Fibroblast of skin of scalp (primary cell): ENCODE data around the gene LRMDA.
"Not testable (repeated sequence)": the region's sequence is repeated elsewhere in the genome, so short reads cannot be mapped to it uniquely, and the experiment has no call there.

Experiments used
- DNase-seq: peaks from one replicate; pipeline ENCODE4 v3.0.0-alpha.2; 2013

Gene LRMDA

DNA sequence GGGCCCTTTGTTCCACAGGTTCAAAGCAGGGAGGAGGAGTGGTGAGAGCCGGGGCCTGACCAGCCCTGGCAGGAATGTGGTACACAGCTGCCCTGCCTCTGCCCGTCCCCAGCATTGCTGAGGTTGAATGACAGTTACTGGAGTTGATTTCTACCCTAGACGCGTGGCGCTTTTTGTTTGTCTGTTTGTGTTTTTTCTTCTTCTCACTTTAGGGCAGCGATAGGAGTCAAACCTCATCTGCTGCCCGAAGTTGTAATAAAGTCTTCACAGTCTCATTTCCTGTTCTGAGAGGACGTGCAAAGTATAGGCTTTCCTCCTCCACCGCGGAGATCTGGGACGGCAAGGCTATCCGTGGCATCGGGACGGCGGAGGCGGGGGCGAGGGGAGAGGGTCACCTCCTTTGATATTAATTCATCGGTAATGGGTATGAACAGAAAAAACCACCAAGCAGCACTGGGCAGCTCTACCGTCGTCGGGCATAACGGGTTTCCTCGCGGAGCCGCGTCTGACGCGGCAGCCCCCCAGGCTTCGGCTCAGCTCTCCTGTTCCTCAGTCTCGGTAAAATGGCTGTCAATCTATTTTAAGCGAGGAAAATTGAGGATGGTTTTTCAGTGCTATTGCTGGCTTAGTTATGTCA lies 160.8 kb downstream of the LRMDA start:
- DNase-seq = no peak

DNA sequence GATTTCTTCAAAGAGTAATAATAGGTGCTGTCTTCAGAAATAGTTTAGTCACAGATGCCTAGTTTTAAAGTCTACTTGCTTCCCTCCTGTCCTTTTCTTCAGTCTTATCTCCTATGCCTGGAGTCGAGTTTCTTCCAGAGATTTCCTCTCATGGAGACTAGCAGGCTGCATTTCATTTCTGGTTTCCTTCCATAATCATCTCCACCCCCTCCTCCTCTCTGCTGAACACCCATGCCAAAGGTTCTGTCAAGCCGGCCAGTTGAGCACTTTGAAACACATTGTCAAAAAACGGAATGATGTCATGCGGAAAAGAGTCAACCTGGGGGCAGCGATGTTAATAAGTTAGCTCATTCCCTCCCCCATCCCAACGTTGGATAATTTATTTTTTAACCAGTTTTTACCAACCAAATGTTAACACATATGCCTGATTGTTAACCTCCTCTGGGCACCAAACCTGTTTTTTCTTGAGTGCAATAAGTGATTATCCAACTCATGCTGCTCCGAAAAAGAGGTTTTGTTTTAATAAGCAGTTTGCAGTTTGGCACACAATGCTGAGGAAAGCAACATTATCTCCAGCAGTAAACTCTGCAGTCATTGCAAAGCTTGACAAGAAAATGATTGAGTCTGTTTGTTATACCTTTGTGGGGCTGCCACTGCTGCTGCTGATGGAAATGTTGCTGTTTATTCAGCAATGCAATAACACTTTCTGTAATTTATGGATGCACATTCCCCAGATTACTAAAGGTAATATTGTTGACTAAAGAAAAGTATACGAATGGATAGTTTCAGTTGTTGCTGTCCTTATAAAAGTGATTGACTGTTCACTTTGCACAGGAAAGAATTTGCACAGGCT lies 161.6 kb downstream of the LRMDA start:
- no peak for DNase-seq

DNA sequence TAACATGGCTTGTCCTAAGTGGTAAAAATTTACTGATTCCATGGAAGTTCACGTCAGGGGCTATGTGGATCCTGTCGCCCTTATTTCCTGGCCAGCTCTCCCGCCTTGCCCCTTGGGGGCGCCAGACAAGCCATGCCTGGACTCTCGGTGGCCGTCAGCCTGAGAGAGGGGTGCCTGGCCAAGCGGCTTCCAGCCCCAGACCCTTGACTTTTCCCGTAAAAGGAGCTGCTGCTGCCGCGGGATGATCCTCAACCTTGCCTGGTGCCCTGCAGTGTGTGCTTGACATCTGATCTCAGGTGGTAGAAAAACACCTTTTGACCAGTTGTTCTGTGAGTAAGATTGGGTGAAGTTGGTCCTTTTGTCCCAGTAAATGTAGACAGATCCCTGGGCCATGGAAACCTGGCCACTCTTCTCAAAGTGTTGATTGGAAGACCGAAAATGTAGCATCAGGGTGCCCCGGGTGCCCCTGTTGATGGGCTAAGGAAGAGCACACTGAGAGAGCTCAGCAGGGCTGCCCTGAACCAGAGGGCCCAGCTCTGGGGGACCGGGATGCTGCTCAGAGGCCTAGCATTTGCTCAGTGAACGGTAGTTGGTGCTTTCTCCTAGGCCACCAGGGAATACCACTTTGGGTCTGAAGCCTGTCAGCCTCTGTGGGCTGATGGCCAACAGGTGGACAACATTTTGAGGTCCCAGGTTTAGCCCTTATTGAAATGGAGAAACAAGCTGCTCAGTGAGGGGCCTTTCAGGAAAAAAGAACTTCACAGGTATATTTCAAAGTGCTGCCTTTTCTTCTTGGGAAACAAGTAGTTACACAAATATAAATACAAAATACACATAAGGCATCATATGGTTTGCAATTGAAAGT lies 162.5 kb downstream of the LRMDA start:
- DNase-seq = no peak

DNA sequence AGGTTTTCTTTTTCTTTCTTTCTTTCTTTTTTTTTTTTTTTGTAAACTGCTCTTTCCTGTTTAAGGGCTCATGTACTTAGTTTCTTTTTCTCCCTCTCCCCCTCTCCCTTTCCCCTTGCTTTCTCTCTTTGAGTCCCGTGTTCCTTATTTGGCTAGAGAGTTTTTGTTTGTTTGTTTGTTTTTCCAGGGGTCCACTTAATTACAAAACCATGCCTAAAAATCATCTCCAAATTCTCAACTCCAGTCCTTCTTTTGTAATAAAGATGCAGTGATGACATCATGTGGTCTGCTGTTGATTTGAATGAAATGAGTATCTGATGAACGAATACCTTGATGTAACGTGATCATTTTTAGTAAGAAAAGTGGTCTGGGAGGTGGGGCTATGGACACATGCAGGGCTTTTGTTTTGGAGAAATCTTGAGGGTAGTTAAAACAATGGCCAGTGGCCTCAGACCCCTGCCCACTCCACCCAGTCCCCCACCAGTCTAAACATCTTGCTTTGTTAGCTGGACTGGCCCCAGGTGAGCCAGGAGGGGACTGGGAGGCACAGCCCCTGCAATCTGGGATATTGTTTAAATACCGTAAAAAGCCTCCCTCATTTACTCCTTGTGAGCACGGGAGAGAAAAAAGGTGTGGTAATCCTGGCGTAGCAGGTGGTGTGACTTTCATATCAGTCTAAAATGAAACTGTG lies 165.7 kb downstream of the LRMDA start:
- DNase-seq = no peak

DNA sequence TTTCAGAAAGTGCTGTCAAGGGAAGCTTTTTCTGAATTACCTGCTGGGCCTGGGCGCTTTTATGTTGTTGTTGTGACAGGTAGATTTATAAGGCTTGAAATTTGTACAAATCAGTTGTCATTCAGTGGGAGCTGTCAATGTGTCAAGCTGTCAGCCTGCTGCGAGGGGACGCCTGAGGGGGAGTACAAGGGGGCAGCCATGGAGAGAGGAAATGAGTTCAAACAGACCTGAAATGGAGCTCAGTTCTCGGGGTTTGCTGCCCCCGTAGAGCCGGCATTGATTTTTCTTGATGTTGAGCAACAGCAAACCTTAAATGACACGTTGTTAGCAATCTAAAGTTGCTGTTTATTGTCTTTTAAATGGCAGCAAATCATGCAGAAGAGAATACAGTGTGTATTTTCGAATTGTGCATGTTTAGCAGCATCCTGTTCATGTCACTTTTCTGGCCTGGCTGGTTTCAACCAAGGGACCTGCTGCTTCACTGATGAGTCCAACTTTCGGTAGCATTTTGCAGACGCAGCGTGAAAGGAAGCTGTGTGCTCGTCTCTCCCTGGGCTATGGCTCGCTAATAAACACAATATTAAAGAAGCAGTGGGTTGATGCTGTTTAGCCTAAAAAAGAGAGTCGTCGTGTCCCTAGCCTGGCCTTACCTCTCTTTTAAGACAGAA lies 166.5 kb downstream of the LRMDA start:
- no peak for DNase-seq

DNA sequence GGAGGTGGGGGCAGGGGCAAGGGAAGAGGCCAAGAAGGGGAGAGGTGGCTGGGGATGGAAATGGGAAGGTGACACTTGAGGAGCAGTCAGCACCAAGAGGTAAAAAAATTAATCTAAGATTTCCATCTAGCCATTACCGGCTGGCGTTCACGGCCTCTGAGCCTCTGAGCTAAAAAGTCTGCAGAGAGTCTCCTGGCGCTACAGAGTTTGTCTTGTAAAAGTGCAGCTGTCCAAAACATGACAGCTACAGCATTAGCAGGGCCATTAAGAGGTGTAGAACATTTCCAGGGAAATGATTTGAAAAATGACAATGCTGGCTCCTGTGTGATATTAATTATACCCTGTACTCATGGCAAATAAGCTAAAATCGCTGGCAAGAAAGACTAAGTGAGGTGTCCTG lies 167.6 kb downstream of the LRMDA start:
- no peak for DNase-seq

DNA sequence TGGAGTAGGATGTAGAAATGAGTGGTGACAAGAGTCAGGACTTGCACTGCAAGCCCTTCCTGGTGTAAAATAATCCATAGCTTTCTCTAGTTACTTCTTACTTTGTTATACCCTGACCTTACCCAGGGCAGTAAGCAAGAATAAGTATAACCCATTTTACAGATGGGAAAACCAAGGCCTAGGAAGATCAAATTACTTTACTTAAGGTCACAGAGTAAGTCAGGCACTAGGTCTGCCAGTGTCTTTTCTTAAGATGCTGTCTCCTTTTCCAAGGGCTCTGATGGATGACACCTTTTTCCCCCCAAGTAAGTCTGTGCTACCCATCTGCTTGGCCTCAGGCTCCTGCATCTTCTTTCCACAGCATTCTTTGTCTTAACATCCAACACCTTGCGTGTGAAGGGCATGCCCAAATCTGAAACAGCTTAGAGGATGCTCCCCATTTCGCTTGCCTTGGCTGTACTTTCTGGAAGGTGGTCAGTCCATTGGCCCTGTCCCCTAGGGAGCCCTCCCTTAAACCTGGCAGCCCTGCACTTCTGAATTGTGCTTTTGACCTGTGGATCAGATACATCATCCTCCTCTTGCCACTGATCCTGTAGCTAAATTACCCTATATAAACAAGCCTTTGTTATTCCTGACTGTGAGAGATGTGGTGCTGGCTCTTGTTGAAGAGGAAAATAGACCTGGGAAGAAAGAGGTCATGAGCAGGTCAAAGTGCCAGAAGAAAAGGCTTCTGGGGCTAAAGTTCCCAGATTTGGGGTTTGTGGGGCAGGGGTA lies 168.6 kb downstream of the LRMDA start:
- no peak for DNase-seq

DNA sequence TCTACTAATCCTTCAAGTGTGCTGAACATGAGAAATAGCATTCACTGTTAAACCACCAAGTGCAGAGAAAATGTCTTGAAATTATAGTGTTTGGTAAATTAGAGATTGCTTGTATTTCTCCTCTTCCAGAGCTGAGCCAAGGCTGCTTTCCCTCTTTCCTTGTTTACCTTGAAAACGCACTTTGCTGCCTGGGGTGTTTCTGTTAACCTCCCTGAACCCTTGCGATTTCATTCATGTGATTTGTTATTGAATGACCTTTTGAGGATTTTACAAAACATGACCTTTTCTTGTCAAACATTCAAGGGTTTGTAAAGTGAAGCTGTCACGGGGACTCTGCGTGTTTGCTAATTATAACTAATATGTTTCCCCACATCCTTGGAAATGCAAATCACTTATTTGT lies 169.4 kb downstream of the LRMDA start:
- DNase-seq = no peak

DNA sequence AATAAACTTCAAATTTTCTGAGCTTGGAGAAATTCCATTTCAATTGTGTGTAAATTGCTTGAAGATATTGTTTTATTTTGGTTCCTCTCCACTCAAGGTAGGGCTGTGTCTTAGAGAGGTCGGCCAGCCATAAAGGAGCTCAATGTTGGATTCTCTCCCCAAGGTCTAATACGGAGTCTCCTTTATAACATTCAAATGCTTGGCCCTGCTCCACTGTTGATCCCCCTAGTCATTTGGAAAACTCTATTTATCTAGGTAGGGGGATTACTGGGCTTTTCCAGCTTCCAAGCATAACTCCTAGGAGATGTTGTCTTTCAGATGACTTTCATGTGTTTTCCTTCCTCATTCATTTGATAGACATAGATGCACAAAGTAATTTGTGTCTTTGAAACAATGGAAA lies 170.9 kb downstream of the LRMDA start:
- DNase-seq = no peak

DNA sequence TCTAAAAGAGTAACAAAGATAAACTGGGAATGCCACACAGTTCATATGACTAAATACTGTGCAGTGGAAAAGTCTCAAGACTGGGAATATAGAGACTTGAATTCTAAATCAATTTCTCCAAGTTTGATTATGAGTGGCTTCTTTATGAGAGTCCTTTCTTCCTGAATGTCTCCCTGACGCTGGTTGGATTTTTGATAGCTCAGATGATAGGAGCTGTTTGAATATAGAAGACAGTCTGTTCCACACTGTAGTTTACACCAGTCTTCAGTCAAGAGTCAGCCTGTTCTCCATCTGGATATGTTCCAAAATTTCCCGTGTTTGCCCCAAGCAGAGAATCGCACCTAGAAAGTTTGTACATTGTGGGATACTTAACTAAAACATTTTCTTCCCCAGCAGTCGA lies 173.7 kb downstream of the LRMDA start:
- DNase-seq = no peak

DNA sequence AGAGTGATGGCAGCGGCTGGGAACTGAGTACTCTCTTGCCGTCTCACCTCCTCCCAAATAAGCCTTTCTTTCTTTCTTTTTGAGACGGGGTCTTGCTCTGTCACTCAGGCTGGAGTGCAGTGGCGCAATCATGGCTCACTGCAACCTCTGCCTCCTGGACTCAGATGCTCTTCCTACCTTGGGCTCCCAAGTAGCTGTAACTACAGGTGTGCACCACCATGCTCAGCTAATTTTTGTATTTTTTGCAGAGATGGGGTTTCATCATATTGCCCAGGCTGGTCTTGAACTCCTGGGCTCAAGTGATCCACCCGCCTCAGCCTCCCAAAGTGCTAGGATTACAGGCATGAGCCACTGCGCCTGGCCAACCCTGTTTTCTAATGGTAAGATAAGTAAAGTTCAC lies 174.4 kb downstream of the LRMDA start:
- DNase-seq = not testable (repeated sequence)

DNA sequence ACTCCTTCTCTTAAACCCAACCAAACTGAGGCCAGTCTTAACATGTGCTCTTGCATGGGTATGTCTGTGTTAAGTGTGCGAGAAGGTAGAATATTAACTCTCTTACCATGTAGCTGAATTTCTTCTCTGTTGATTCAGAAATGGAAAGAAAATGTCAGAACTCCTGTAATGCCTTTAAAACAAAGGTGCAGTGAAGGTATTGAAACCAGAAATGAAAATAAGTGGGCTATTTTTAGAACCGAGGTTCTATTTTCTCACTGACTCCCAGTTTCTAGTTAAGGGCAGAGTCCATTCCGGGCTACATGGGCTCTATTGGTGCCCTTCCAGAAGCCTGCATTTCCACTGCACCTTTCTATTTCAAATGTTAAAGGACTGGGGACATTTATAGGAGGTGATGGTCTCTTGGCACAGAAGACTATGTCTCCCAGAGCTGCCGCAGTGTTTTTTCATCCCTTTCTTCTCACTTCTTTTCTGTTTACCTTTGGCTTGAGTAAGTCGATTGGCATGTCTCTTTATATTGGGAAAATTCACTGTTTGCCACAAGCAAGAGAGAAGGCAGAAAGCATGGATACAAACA lies 174.9 kb downstream of the LRMDA start:
- no peak for DNase-seq

DNA sequence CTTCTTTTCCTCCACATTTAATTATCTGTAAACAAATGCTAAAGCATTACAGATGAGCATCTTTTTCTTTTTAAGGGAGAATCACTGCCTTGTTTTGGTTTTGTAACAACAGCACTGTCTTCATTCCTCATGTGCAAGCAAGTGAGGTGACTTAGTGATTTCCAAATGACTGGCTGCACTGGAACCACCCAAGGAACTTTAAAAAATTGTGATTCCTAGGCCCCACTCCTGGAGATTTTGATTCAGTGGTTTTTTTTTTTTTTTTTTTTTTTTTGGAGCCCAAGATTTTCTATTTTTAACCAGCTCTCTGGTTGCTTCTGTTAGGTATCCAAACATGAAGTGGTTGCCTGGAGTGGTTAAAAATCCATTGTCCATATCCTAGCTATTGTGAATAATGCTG lies 176.2 kb downstream of the LRMDA start:
- DNase-seq = no peak

DNA sequence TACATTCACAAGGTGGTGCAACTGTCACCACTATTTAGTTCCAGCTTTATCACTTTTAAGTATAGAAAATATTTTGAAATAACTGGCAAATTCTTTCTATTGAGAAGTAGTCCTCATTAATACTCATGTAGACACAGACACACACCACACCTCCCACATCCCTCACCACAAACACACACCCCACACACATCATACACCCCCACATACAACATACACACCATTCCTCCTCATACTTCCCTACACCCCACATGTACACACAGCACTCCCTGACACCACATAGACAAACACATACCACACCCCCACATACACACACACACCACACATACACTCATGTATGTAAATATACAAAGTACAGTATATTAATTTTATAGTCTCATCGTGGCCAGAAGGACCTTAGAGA lies 178.8 kb downstream of the LRMDA start:
- DNase-seq = no peak

DNA sequence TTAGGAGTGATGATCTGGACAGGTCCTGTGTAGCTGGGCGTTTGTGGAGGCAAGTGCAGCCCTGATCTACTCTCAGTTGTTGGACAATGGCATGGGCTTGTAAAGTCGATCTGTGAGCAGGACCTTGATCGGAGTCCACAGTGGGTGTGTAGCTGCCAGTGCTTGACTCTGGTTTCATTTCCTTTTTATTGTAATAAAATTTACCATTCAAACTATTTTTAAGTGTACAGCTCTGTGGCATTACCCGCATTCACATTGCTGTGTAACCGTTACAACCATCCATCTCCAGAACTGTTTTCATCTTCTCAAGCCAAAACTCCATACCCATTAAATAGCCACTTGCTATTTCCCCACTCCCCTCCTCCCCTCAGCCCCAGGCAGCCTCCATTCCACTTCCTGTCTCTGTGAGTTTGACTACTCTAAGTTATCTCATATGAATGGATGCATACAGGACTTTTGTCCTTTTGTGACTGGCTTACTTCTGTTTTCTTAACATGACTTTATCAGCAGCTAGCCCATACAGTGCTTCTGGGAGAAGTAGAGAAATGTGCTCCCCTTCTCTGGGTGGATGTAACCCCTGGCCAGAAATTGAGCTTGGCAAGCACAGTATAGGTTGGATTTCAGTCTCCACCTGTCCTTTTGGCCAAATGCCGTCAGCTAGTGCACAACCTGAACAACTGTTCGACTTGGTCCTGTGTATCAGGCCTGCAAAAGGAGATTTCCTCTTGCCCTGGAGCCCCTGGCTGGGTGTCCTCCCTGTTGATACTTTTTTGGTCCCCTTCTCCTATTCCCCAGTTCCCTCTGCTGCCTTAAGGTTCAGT lies 180.0 kb downstream of the LRMDA start:
- DNase-seq = no peak

DNA sequence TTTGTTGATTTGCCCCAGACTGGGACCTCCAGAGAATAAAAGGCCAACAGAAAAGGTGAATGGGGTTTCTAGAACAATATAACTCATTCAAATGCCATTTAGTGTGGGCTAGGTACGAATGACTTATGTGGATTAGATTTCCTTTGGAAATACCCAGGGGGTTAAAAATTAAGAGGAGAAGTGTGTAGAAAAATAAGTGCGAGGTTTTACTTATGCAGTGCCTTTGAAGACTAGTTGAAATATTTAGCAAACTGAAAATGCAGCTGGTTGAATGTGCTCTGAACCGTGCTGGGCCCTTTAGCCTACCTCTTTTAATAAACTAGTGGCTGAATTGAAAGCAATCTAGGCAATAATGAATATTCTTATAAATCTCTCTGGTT lies 180.6 kb downstream of the LRMDA start:
- DNase-seq = no peak

DNA sequence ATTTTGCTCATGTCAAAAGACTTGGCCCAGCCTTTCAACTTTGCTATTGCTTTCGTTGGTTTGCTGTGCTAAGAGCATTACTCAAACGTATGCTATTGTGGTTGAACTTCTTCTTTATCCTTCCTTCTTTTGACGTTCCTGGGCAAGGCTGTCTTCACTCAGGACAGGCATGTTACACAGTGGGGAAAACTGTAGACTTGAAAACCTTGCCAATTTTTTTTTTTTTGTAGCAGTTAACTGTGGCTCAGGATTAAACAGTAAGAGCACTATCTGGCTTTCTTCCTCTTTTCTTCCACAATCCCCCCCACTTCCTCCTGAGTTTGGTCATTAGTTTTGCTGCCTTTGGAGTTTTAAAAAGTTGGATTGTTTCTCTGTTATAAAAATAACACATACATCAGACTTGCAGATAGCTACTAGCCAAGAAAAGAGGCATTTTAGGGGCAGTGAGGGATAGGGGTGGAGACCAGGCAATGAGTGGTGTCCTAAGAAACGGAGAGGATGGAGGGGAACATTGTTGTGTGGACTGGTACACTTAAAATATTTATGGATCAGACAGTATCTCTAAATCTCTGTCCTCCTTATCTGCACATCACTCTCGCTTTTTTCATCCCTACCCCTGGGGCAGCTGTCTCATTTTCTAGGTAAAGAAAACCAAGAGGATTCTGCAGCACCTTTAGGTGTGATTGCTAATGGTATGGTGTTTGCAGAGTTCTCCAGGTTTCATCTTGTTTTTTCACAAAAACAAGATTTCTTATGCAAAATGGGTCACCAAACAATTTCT lies 181.7 kb downstream of the LRMDA start:
- DNase-seq = peak; percentile 74

DNA sequence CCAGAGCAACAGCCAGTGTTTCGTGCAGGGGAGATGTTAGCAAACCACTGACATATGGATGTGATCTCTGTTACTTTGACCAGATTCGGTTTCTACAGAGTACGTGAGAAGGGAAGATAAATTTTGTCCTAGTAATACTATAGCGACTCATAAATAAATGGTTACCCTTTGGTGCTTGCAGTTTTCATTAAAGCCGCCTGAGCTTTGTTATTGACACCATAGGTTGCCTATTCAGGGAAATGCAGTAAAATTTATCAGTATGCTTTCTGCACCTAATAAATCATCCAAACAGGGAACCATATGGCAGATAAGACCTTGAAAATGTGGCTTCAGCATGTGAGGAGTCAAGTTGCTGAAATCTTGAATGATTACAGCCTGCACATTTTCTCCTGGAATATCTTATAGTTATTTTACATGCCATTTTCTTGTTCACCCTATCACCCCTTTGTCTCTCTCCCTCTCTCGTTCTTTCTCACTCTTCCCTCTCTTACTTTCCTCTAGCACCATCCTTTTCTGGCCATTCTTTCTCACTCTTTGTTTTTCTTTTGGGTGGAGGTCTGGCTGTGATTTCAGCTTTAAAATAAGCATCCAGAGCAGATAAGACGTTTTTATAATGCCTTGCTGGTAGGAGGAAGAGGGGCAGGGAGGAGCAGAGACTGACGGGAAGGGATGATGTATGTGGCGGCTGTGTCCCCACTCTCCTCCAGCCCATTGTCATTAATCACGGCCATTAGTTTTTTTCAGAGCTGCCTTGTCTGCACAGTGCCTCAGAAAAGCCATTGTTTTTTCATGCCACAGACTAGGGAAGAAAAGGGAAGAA lies 182.5 kb downstream of the LRMDA start:
- DNase-seq = peak; percentile 35
